ENCODE data around the gene LMTK2. TPM values are rescaled to one million over a fixed set of nuclear protein-coding genes. Genes with fewer than 3 reads are reported as not detected.
"Not testable (repeated sequence)": the region's sequence is repeated elsewhere in the genome, so short reads cannot be mapped to it uniquely, and the experiment has no call there.

The LMTK2 gene
- polyA plus RNA-seq, 3 donors = 12.7 to 16.2 (median 15.1) TPM

- DNase-seq = no peak
These were observed 4.5 kb upstream of the LMTK2 start for GRCh38 chr7:98102170-98102569.

GRCh38 chr7:98105942-98106544 lies 619 bp upstream of the LMTK2 start:
- no peak for DNase-seq

GRCh38 chr7:98107313-98107721 lies 655 bp downstream of the LMTK2 start:
- no peak for DNase-seq

- DNase-seq = no peak
These were observed 3.8 kb downstream of the LMTK2 start for GRCh38 chr7:98110249-98111022.

- no peak for DNase-seq
These were observed 5.4 kb downstream of the LMTK2 start for GRCh38 chr7:98112077-98112476.

- DNase-seq = no peak
These were observed 9.3 kb downstream of the LMTK2 start for GRCh38 chr7:98115746-98116525.

- no peak for DNase-seq
These were observed 10.2 kb downstream of the LMTK2 start for GRCh38 chr7:98116656-98117461.

GRCh38 chr7:98119256-98119918 lies 12.7 kb downstream of the LMTK2 start:
- DNase-seq = no peak

- no peak for DNase-seq
These were observed 13.9 kb downstream of the LMTK2 start for GRCh38 chr7:98120559-98120958.

GRCh38 chr7:98121388-98121787 lies 14.7 kb downstream of the LMTK2 start:
- not testable (repeated sequence) for DNase-seq

GRCh38 chr7:98123365-98123696 lies 16.7 kb downstream of the LMTK2 start:
- DNase-seq = no peak

GRCh38 chr7:98125759-98126158 lies 19.1 kb downstream of the LMTK2 start:
- DNase-seq = no peak

GRCh38 chr7:98126311-98127142 lies 19.9 kb downstream of the LMTK2 start:
- DNase-seq = no peak

- DNase-seq = no peak
These were observed 21.7 kb downstream of the LMTK2 start for GRCh38 chr7:98128346-98128745.

GRCh38 chr7:98130959-98131358 lies 24.3 kb downstream of the LMTK2 start:
- DNase-seq = no peak

GRCh38 chr7:98133181-98133580 lies 26.5 kb downstream of the LMTK2 start:
- DNase-seq = no peak

GRCh38 chr7:98133621-98134303 lies 27.1 kb downstream of the LMTK2 start:
- no peak for DNase-seq

GRCh38 chr7:98134420-98135228 lies 28.0 kb downstream of the LMTK2 start:
- no peak for DNase-seq

GRCh38 chr7:98135984-98136383 lies 29.3 kb downstream of the LMTK2 start:
- DNase-seq = no peak

All from renal pelvis (tissue), 4 donors.